DND-41 (cell line): ENCODE measurements around the gene WDR59.
"Not testable (repeated sequence)": the region's sequence is repeated elsewhere in the genome, so short reads cannot be mapped to it uniquely, and the experiment has no call there.

Source experiments
- ATAC-seq: fragments of 200-7000 bp; cut with Tn5 transposase; 3 replicates; pipeline ENCODE4 v1.9.1; 2021; ENCODE audit warnings: low read depth; ENCODE audit not compliant: insufficient read depth
- DNase-seq: peaks from one replicate; pipeline ENCODE4 v3.0.0-alpha.2; 2020
- H2AFZ ChIP-seq: 2 replicates; pipeline ENCODE4 v1.6.0; 2012; ENCODE audit warnings: low read depth, low read length
- H3K27ac ChIP-seq: 2 replicates; pipeline ENCODE4 v1.5.1; 2012; ENCODE audit warnings: low read length, inconsistent platforms
- H3K27me3 ChIP-seq: fragments of 200-600 bp; sonication (generic); 2 replicates; pipeline ENCODE4 v1.6.0; 2012; ENCODE audit warnings: low read length, mild to moderate bottlenecking, inconsistent platforms; ENCODE audit not compliant: insufficient read depth, poor library complexity
- H3K36me3 ChIP-seq: 2 replicates; pipeline ENCODE4 v1.5.1; 2012; ENCODE audit warnings: low read length, inconsistent platforms; ENCODE audit not compliant: insufficient read depth
- H3K4me1 ChIP-seq: 2 replicates; pipeline ENCODE4 v1.5.1; 2012; ENCODE audit warnings: mild to moderate bottlenecking, low read length; ENCODE audit not compliant: insufficient read depth
- H3K4me2 ChIP-seq: 2 replicates; pipeline ENCODE4 v1.6.0; 2012; ENCODE audit warnings: mild to moderate bottlenecking, moderate library complexity, low read length, inconsistent platforms; ENCODE audit not compliant: insufficient read depth
- H3K4me3 ChIP-seq, 2 experiments: fragments of 200-600 bp in 1 of 2; shearing (Covaris generic) in 1 of 2; 2 replicates each; pipeline ENCODE4 v1.5.1; 2012 to 2016; ENCODE audit warnings: inconsistent platforms in 2 of 2, low read length in 2 of 2, mild to moderate bottlenecking in 2 of 2, low read depth in 1 of 2, moderate library complexity in 1 of 2
- H3K79me2 ChIP-seq: 2 replicates; pipeline ENCODE4 v1.6.0; 2012; ENCODE audit warnings: low read length, inconsistent platforms; ENCODE audit not compliant: insufficient read depth
- H3K9ac ChIP-seq: 2 replicates; pipeline ENCODE4 v1.6.0; 2012; ENCODE audit warnings: low read depth, mild to moderate bottlenecking, inconsistent platforms, low read length, moderate library complexity
- H3K9me3 ChIP-seq: 2 replicates; pipeline ENCODE4 v1.5.1; 2012; ENCODE audit warnings: low read length, moderate library complexity, mild to moderate bottlenecking, inconsistent platforms; ENCODE audit not compliant: insufficient read depth, severe bottlenecking
- H4K20me1 ChIP-seq: 2 replicates; pipeline ENCODE4 v1.6.0; 2012; ENCODE audit warnings: low read length; ENCODE audit not compliant: insufficient read depth
- CTCF ChIP-seq: IDR thresholded peaks from 2 replicates; pipeline ENCODE4 v1.5.1; 2012; ENCODE audit warnings: borderline replicate concordance, low read length, moderate library complexity, mild to moderate bottlenecking; ENCODE audit not compliant: poor library complexity, severe bottlenecking; ENCODE audit errors: extremely low read depth
- EZH2 ChIP-seq: IDR thresholded peaks from 3 replicates; pipeline ENCODE4 v1.6.1; 2012; ENCODE audit warnings: borderline replicate concordance, low read depth, mild to moderate bottlenecking, moderate library complexity, low read length, inconsistent platforms; ENCODE audit not compliant: severe bottlenecking

The WDR59 gene

GRCh38 chr16:75019007-75019406 is 34.1 kb upstream of the WDR59 start:
- H3K36me3 ChIP-seq: peaks cover 65% of the 10 kb centered on the region
- no peak overlapping the region for H3K27ac ChIP-seq
- H3K9me3 ChIP-seq: peaks cover 19% of the 10 kb centered on the region
- H3K4me3 ChIP-seq: no peak overlapping the region
- ATAC-seq: no peak
- H4K20me1 ChIP-seq: peaks cover 39% of the 10 kb centered on the region; the same call in 1 of the 2 replicates
- TF ChIP-seq EZH2: no peak
- H3K79me2 ChIP-seq: peaks cover 98% of the 10 kb centered on the region
- H2AFZ ChIP-seq: no peak overlapping the region
- H3K27me3 ChIP-seq: no peaks in the 10 kb centered on the region
- H3K4me1 ChIP-seq: peaks cover 27% of the 10 kb centered on the region
- DNase-seq: no peak
- H3K4me2 ChIP-seq: no peak overlapping the region
- no peak overlapping the region for H3K9ac ChIP-seq

GRCh38 chr16:75017670-75018525 is 33.0 kb upstream of the WDR59 start:
- H3K79me2 ChIP-seq: peaks cover 98% of the 10 kb centered on the region
- no peak overlapping the region for H3K4me2 ChIP-seq
- H4K20me1 ChIP-seq: peaks cover 39% of the 10 kb centered on the region; the same call in 1 of the 2 replicates
- H3K4me1 ChIP-seq: peaks cover 18% of the 10 kb centered on the region
- no peak overlapping the region for H3K4me3 ChIP-seq
- no peak overlapping the region for H2AFZ ChIP-seq
- ATAC-seq (0 out of 3 replicates have a peak, but pooled peaks have one; percentile 14), DNase-seq (no peak)
- peaks cover 63% of the 10 kb centered on the region for H3K36me3 ChIP-seq
- no peaks in the 10 kb centered on the region for H3K27me3 ChIP-seq
- peak overlapping the region; percentile 2 for H3K27ac ChIP-seq
- TF ChIP-seq EZH2 (no peak), CTCF (no peak)
- no peak overlapping the region for H3K9ac ChIP-seq
- H3K9me3 ChIP-seq: peaks cover 19% of the 10 kb centered on the region

GRCh38 chr16:75016451-75017081 is 31.6 kb upstream of the WDR59 start:
- H3K4me1 ChIP-seq: peaks cover 22% of the 10 kb centered on the region
- not testable (repeated sequence) for H3K27me3 ChIP-seq, H3K4me3 ChIP-seq, DNase-seq, H3K4me2 ChIP-seq, ATAC-seq, H3K27ac ChIP-seq, H3K9ac ChIP-seq, H2AFZ ChIP-seq
- peaks cover 19% of the 10 kb centered on the region for H3K9me3 ChIP-seq
- peaks cover 100% of the 10 kb centered on the region for H3K79me2 ChIP-seq
- peaks cover 56% of the 10 kb centered on the region for H3K36me3 ChIP-seq
- peaks cover 43% of the 10 kb centered on the region for H4K20me1 ChIP-seq

- Histone ChIP-seq H2AFZ (no peak overlapping the region), H4K20me1 (peaks cover 58% of the 10 kb centered on the region), H3K79me2 (peaks cover 100% of the 10 kb centered on the region)
Observed at GRCh38 chr16:75014318-75014717, 29.4 kb upstream of the WDR59 start.

GRCh38 chr16:75013123-75013522 is 28.2 kb upstream of the WDR59 start:
- peaks cover 31% of the 10 kb centered on the region for H3K36me3 ChIP-seq
- not testable (repeated sequence) for ATAC-seq, DNase-seq, H3K9me3 ChIP-seq, H2AFZ ChIP-seq, H3K27me3 ChIP-seq, H3K4me3 ChIP-seq, H3K9ac ChIP-seq, H3K4me2 ChIP-seq
- peak overlapping the region; percentile 45; the same call in 1 of the 2 replicates for H3K27ac ChIP-seq
- H3K4me1 ChIP-seq: peaks cover 44% of the 10 kb centered on the region
- H4K20me1 ChIP-seq: peaks cover 68% of the 10 kb centered on the region
- H3K79me2 ChIP-seq: peaks cover 100% of the 10 kb centered on the region

More at GRCh38 chr16:75014318-75014717, 29.4 kb upstream of the WDR59 start:
- H3K4me3 ChIP-seq: no peak overlapping the region
- 0 out of 2 replicates have a peak overlapping the region, but pooled peaks have one; percentile 0 for H3K4me2 ChIP-seq
- no peaks in the 10 kb centered on the region for H3K27me3 ChIP-seq
- DNase-seq (no peak), ATAC-seq (no peak)
- TF ChIP-seq EZH2 (no peak), CTCF (no peak)
- no peak overlapping the region for H3K27ac ChIP-seq
- peaks cover under 1% of the 10 kb centered on the region for H3K9me3 ChIP-seq
- H3K9ac ChIP-seq: no peak overlapping the region
- H3K4me1 ChIP-seq: peaks cover 36% of the 10 kb centered on the region
- peaks cover 36% of the 10 kb centered on the region for H3K36me3 ChIP-seq
